ENCODE data around the gene RRP12.

GRCh38 chr10:97406064-97406463 is 4.9 kb upstream of the RRP12 start:
- TF ChIP-seq ATF1 (CRISPR knock-in tag; IDR thresholded peaks at IDR 0.05) (no peak), ATF1 (tag; IDR thresholded peaks at IDR 0.05) (no peak), EP300 (IDR thresholded peaks at IDR 0.05; ENCODE audit: low read length) (no peak), FOXM1 (IDR thresholded peaks at IDR 0.05; ENCODE audit: low read depth) (no peak), FOXM1 (CRISPR knock-in tag; IDR thresholded peaks at IDR 0.05; ENCODE audit: low read depth) (no peak), CTCF (IDR thresholded peaks at IDR 0.05 in 2 of 3, conservative IDR thresholded peaks at IDR 0.05 in 1 of 3; ENCODE audit: insufficient read depth in 2 of 3, low read depth in 1 of 3, low read length in 3 of 3) (no peak), ZNF639 (CRISPR knock-in tag; conservative IDR thresholded peaks at IDR 0.05 in 1 of 2, IDR thresholded peaks at IDR 0.05 in 1 of 2) (no peak), TCF15 (CRISPR knock-in tag; IDR thresholded peaks at IDR 0.05) (no peak), MAZ (CRISPR knock-in tag; conservative IDR thresholded peaks at IDR 0.05 in 1 of 2, IDR thresholded peaks at IDR 0.05 in 1 of 2) (no peak)

All from K562 (cell line).